NCI-H1436 (cell line): ENCODE measurements around the gene YWHAG.
"Not testable (repeated sequence)": the region's sequence is repeated elsewhere in the genome, so short reads cannot be mapped to it uniquely, and the experiment has no call there.

Experiments used
- DNase-seq: peaks from one replicate; lab custom pipeline; 2025; lab: John Stamatoyannopoulos, UW

The YWHAG gene

DNA sequence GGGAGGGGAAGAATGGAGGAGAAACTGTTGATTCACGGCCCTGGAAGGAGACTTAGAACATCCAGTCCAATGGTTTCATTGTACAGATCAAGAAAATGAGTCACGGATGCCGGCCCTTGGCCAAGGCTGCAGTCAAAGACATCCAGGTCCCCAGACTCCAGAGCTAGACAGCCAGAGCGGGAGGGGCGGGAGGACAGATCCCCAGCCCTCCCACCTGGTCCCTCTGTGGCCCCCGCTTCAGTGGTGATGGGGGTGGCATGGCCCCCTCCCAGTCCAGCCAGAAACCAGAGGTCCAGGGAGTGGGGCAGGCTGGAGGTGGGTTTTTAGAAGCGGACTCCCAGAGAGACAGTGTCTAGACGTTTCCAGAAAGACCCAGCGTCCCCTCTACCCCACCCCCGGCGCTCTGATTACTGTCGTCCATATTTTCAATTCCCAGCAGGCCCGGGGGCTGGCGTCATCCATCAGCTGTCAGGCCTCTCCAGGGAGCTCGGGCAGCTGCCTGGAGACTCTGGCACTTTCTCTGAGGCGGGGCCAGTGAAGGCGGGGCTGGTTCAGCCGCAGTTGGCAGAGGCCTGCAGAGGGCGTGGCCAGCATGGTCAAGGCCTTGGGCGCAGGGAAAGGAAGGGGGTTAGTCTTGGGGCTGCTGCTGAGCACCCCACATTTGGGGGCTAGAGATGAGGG, 64.3 kb downstream of the YWHAG start:
- DNase-seq = peak; percentile 98

DNA sequence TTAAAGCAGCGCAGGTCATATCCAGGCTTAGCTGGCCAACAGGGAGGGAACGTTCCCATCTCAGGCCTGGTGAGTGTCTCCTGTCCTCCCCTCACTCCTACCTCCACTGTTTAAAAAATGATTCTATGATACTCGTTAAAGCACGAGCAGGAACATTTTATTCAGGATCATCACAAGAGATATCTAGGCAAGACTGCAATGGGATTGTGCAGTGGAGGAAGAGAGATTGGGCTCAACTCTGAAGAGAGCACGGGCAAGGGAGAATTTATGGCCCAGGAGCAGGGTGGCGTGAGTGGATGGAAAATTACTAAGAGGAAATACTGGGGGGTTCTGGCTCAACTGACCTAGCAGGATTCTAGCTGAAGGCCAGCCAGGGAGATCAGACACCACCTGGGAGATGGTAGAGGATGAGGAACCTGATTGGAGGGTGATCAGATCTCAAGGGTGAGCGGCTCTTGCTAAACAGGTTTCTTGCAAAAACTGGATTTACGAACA, 65.3 kb downstream of the YWHAG start:
- no peak for DNase-seq

DNA sequence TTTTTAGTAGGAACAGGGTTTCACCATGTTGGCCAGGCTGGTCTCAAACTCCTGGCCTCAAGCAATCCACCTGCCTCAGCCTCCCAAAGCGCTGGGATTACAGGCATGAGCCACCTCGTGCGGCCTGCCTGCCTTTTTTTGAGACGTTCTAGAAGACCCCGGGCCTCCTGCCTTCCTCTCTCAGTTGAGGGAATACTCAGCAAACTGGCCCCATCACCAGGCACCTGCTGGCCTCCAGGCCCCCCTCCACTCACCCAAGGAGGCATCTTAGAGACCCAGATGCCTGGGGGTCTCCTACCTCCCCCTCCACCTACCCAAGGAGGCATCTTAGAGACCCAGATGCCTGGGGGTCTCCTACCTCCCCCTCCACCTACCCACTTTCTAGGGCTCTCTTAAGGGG, 65.9 kb downstream of the YWHAG start:
- not testable (repeated sequence) for DNase-seq

DNA sequence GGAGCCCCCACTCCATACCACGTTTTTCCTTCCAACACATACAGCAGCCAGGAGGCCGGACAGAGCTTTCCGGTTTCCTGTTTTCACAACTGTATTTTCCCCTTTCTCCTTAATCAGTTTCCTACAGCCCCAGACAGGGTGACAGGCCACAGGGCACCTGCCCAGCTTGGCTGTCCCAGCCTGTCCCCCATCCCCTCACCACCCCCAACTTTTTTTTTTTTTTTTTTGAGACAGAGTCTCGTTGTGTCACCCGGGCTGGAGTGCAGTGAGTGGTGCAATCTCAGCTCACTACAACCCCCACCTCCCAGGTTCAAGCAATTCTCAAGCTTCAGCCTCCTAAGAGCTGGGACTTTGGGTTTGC, 66.6 kb downstream of the YWHAG start:
- DNase-seq = no peak

DNA sequence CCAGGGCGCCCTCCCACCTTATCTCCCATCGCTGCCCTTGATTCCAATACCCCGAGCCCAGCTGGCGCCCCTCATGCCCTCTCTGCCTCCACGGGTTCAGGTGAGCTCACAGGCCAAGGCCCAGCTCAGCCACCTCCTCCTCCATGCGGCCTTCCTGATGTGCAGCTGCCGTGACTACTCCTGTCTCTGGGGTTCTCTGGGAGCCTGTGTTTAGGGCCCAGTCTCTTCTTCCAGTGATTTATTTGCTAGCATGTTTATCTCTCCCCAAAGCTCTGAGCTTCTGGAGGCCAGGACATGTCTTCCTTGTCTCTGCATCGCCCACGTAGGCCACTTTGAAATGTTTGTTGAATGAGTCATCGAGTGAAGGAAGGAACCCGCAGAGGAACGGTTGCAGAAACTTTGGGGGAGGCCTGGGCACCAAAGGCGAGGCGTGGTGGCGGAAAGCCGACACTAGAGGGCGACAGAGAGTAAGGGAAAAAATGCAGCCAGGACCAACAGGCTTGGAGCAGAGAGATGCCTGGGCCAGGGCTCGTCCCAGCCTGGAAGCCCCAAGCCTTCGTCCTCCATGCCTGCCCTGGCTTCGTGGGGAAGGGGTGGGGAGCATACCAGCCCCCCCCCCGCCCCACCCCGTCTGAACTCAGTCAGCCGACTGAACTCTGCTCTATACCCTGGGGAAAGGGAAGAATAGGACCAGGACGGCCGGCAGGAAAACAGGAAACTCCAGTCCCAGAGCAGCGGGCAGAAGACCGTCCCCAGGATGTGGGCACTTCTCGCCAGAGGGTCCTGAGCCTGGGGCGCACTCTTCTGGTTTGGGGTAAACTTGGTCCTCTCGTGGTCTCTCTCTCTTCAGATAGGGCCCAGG, 67.2 kb downstream of the YWHAG start:
- DNase-seq = peak; percentile 75

DNA sequence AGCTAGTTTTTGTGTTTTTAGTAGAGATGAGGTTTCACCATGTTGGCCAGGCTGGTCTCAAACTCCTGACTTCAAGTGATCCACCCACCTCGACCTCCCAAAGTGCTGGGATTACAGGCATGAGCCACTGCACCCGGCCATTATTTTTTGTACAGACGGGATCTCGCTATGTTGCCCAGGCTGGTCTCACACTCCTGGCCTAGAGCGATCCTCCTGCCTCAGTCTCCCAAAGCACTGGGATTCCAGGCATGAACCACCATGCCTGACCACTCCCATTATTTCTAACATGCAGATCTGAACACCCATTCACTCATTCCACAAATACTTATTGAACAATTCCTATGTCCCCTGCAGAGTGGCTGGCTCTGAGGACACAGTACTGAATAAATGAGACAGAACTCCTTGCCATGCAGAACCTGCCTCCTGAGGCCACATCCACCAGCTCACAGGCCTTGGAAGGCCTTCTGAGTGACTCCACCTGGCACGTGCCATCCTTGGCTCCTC, 67.9 kb downstream of the YWHAG start:
- not testable (repeated sequence) for DNase-seq

DNA sequence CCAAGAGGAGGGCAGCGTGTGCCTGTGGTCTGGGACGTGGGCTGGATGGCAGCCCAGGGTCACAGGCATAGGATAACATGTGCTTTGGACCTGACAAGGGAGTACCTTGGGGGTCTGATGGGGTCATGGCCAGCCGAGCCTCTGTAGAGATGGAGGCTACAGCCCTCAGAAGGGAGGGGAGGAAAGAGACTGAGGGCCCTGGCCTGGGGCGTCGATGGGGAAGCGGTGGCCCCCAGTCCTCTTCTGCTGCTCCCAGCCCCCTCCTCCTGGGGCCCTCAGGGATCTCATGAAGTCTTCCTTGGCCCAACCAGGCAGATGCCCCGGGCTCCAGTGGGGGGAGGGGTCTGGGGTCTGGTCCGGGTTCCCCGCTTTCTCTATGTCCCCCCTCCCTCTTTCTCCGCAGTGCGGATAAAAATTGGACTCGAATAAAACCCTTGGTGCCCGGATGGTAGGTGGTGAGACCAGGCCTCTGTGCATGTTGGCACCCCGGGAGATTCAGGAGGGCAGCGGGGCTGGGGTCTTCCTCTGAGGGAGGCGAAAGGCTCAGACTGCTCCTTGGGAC, 71.9 kb downstream of the YWHAG start:
- DNase-seq = no peak

DNA sequence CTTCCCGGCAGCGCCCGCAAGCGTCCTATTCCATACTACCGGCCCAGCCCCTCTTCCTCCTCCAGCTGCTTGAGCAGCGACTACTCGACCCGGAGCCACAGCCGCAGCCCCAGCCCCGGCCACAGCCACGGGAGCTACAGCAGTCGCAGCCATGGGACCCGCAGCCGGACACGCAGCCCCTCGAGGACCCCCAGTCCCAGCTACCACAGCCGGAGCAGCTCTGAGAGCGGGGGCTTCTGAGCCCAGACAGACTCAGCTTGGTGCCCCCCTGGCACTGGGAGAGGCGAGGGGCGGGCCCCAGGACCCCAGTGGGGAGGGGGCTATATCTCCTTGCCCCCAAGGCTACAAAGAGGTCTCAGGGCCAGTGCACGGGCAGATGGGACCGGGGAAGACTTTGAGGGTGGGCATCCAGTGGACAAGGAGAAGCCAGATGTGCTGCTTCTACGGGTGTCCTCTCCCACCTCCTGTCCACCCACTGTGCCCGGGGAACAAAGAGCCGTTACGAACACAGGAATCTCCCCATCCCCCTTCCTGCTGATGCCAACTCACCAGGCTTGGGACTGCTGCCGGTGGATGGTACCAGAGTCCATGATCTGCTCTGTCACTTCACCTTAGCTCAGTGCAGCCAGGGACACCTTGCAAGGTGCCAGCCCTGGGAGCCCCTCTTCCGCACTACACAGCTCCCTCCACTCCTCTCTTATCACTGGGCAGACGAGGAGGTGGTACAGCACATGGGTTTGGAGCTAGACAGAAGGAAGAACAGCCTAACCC, 73.0 kb downstream of the YWHAG start:
- no peak for DNase-seq

DNA sequence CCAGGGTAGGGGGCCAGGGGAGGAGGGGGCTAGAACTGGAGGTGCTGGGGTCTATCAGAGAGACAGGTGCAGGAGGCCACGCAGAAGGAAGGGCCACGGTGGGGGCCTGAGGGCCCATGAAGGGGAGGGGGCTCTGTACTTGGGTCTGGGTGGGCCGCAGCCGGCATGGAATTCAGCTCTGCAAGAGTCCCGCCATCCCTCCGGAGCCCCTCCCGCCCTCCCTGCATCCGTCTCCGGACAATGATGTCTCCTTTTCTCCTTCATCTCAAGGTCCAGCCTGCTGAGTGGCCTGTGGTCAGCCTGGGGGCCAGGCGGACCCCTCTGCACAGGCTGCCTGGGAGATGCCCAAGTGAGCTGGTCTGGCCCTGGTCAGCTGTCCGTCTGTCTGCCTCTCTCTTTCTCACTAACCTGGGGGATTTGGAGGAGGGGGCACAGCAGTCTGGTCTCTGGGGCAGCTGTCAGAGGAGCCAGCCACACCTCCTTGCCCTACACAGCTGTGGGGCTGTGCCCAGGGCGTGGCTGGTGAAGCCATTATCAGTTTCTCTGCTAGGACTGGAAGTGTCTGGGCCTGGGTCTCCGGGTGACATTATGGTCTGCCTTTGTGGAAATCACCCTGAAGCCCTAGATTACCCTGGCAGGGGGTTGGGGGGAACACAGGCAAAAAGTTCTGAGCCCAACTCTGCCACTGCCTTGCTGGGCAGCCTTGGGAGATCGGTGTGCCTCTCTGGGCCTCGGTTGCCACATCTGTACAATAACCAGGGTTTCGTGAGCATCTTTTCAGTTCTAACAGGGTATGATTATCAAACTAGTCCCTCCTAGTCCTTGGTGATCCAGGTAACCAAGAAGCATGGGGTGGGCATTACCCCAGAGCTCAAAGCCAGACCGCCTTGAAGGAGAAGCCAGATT, 75.3 kb downstream of the YWHAG start:
- no peak for DNase-seq

DNA sequence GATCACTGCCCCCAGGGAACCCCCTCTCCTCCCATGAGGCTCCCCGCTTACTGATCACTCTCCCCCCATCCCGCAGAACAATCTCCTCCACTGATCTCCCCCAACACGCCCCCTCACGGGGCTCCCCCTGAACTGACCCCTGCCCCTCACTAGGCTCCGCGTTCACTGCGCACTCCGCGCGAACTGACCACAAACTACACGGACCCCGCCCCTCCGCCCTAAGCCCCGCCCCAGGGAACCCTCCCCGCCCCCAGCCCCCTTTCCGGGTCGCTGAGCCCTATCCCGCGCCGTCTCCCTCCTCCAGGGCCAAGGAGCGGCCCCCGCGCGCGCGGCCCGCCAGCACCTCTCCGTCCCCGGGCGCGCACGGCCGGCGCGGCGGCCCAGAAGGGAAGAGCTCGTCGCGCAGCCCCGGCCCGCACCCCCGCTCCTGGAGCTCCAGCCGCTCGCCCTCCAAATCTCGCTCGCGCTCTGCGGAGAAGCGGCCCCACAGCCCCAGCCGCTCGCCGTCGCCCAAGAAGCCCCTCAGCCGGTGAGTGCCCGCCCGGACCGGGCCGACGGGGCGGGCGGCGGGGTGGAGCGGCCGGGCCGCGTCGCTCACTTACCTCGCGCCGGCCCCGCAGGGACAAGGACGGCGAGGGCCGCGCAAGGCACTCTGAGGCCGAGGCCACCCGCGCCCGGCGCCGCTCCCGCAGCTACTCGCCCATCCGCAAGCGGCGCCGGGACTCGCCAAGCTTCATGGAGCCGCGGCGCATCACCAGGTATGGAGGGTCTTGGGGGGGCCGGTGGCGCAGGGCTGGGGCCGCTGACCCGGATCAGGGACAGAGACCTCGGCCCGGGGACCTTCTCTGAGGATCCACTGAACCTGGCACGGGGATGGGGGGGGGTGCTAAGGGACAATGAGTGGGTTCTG, 76.2 kb downstream of the YWHAG start:
- DNase-seq = no peak

DNA sequence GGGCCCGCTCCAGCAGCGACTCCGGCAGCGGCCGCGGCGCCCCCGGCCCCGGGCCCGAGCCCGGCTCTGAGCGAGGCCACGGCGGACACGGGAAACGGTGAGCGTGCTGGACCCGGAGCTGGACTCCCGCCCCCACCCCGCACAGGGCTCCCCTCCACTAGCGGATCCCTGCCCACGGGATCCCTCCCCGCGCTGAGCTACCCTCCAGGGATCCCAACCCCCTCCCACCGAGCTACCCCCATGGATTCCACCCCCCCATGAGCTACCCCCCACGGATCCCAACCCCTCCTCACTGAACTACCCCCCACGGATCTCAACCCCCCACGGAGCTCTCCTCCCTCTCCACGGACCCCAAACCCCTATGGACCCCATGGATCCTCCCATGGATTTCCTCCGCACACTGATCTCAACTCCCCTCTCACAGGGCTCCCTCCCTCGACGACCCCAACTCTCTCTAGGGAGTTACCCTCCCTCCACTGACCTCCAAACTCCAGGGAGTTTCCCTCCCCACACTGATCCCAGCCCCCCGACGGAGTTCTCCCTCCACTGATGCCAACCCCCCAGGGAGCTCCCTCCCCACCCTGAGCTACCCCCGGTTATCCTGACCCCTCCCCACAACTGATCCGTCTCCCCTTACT, 77.0 kb downstream of the YWHAG start:
- DNase-seq = no peak

DNA sequence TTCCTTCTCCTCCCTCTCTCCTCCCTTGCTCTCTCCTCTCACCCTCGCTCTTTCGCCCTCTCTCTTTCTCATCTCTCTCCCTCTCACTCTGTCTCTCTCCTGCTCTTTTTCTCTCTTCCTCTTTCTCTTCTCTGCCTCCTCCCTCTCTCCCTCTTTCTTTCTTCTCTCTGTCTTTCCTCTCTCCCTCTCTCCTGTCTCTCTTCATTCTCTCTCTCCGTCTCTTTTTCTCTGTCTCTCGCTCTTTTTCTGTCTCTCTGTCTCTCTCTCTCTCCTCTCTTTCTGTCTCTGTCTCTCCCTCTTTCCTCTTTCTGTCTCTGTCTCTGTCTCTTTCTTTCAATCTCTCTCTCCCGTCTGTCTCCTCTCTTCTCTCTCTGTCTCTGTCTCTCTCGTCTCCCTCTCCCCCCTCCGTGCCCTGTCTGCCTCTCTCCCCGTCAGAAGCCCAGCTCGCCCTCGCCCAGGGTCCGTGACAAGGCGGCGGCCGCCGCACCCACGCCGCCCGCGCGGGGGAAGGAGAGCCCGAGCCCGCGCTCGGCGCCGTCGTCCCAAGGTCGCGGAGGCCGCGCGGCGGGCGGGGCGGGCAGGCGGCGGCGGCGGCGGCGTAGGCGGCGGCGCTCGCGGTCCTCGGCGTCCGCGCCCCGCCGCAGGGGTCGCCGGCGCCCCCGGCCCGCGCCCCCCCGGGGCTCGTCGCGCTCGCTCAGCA, 77.6 kb downstream of the YWHAG start:
- no peak for DNase-seq

DNA sequence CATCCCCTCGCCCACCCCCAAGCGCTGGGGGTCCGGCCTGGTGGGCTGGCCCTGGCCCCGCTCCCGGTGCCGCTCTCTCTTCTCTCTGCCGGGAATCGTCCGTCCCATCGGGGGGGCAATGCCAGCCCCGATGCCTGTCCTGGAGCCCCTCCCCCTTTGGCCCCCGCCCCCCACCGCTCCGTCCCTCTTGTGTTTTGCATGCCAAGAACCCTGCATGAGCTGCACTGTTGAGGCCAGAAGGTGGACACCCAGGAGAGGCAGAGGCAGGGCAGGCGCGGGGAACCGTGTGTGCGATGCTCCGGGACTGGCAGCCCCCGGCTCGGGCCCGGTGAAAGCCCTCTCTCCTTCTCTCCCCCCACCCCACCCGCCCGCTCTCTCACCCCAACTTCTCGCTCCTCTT, 78.4 kb downstream of the YWHAG start:
- no peak for DNase-seq

DNA sequence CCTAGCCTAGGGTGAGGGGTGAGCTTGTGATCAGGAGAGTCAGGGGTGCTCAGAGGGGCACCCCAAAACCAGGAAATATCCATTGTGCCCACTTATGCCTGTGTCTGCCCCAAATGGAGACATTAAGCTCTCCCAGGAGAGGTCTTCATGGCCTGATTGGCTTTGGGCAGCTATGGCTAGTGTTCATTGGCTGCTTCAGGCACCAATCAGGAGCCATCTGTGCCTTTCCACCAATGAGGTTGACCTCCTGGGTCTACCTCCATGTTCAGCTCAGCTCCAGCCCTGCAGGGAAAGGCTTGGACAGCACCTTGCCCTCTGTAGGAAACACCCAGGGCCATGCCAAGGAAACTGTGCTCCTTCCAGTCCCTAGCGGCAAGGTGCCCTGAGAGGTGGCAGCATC, 80.3 kb downstream of the YWHAG start:
- no peak for DNase-seq
